Liver (tissue), 9 donors: ENCODE measurements around the gene HMGCS1. TPM values are rescaled to one million over a fixed set of nuclear protein-coding genes. Genes with fewer than 3 reads are reported as not detected.

Source experiments
- DNase-seq: peaks from one replicate; pipeline ENCODE4 v3.0.0-alpha.2; 2017; ENCODE audit warnings: low spot score
- H3K27ac ChIP-seq, 2 donors: one replicate each; pipeline ENCODE4 v1.7.0; 2013; ENCODE audit warnings: inconsistent platforms in 2 of 2, low read length in 2 of 2, control low read depth in 1 of 2, low read depth in 1 of 2, mild to moderate bottlenecking in 1 of 2
- H3K27me3 ChIP-seq, 4 donors: one replicate each; pipeline versions ENCODE4 v1.6.1 to v1.7.0; 2013; ENCODE audit warnings: low read length in 3 of 4, inconsistent platforms in 1 of 4, mild to moderate bottlenecking in 1 of 4, moderate library complexity in 1 of 4; ENCODE audit not compliant: control insufficient read depth in 4 of 4, insufficient read depth in 4 of 4
- H3K36me3 ChIP-seq, 4 donors: one replicate each; pipeline versions ENCODE4 v1.6.1 to v1.7.0; 2013; ENCODE audit warnings: low read length in 3 of 4, mild to moderate bottlenecking in 3 of 4, low read depth in 1 of 4, moderate library complexity in 1 of 4; ENCODE audit not compliant: control insufficient read depth in 4 of 4, insufficient read depth in 3 of 4
- H3K4me1 ChIP-seq, 4 donors: one replicate each; pipeline versions ENCODE4 v1.6.1 to v1.7.0; 2013; ENCODE audit warnings: low read length in 3 of 4, mild to moderate bottlenecking in 3 of 4, moderate library complexity in 1 of 4; ENCODE audit not compliant: control insufficient read depth in 4 of 4, insufficient read depth in 4 of 4
- H3K4me3 ChIP-seq, 3 donors: one replicate each; pipeline versions ENCODE4 v1.6.1 to v1.7.0; 2013; ENCODE audit warnings: low read length in 3 of 3, control low read depth in 1 of 3, low read depth in 1 of 3, mild to moderate bottlenecking in 1 of 3
- H3K9ac ChIP-seq, 2 donors: one replicate each; pipeline ENCODE4 v1.7.0; 2013; ENCODE audit warnings: low read length in 2 of 2, mild to moderate bottlenecking in 2 of 2, moderate library complexity in 2 of 2, control low read depth in 1 of 2, low read depth in 1 of 2
- H3K9me3 ChIP-seq, 4 donors: one replicate each; pipeline versions ENCODE4 v1.6.1 to v1.7.0; 2013; ENCODE audit warnings: low read length in 3 of 4; ENCODE audit not compliant: control insufficient read depth in 4 of 4
- ATF3 ChIP-seq: IDR thresholded peaks from 2 replicates; pipeline ENCODE4 v1.6.1; 2016; ENCODE audit warnings: antibody characterized with exemption
- CTCF ChIP-seq: fragments of 150-350 bp; IDR thresholded peaks from 2 replicates; pipeline ENCODE4 v1.5.1; 2017; ENCODE audit warnings: improper control_type of control experiment, low read depth, low read length; ENCODE audit not compliant: missing input control
- FOXA1 ChIP-seq: IDR thresholded peaks from 2 replicates; pipeline ENCODE4 v1.6.1; 2016; ENCODE audit warnings: antibody characterized with exemption
- GABPA ChIP-seq, 2 donors: IDR thresholded peaks in 1 of 2; conservative IDR thresholded peaks in 1 of 2; 2 replicates each; pipeline ENCODE4 v1.6.1; 2016; ENCODE audit warnings: antibody characterized with exemption in 2 of 2, mild to moderate bottlenecking in 1 of 2, moderate library complexity in 1 of 2
- HNF4A ChIP-seq, 2 donors: conservative IDR thresholded peaks; 2 replicates each; pipeline ENCODE4 v1.6.1; 2016; ENCODE audit warnings: antibody characterized with exemption in 2 of 2, mild to moderate bottlenecking in 2 of 2
- JUND ChIP-seq, 2 donors: IDR thresholded peaks; 2 replicates each; pipeline ENCODE4 v1.6.1; 2016; ENCODE audit warnings: antibody characterized with exemption in 2 of 2
- MAX ChIP-seq: IDR thresholded peaks from 2 replicates; pipeline ENCODE4 v1.6.1; 2016; ENCODE audit warnings: antibody characterized with exemption
- NR2F2 ChIP-seq: IDR thresholded peaks from 2 replicates; pipeline ENCODE4 v1.6.1; 2016; ENCODE audit warnings: antibody characterized with exemption
- REST ChIP-seq: IDR thresholded peaks from 2 replicates; pipeline ENCODE4 v1.6.1; 2016; ENCODE audit warnings: antibody characterized with exemption, mild to moderate bottlenecking
- RXRA ChIP-seq, 2 donors: IDR thresholded peaks; 2 replicates each; pipeline ENCODE4 v1.6.1; 2017 to 2018; ENCODE audit warnings: antibody characterized with exemption in 2 of 2, mild to moderate bottlenecking in 1 of 2
- SP1 ChIP-seq: IDR thresholded peaks from 2 replicates; pipeline ENCODE4 v1.6.1; 2018; ENCODE audit warnings: antibody characterized with exemption, mild to moderate bottlenecking
- TAF1 ChIP-seq: conservative IDR thresholded peaks from 2 replicates; pipeline ENCODE4 v1.6.1; 2016; ENCODE audit warnings: antibody characterized with exemption, mild to moderate bottlenecking
- YY1 ChIP-seq: IDR thresholded peaks from 2 replicates; pipeline ENCODE4 v1.6.1; 2016; ENCODE audit warnings: antibody characterized with exemption, mild to moderate bottlenecking
- ZBTB33 ChIP-seq: IDR thresholded peaks from 2 replicates; pipeline ENCODE4 v1.6.1; 2016; ENCODE audit warnings: antibody characterized with exemption
- WGBS: extraction: QIAGEN DNeasy Blood & Tissue Kit; methylation state at CpG from one replicate; pipeline ENCODE4 v1.1.7; 2013; 5-methylcytosine and 5-hydroxymethylcytosine counted together
- polyA plus RNA-seq, 2 donors: library from polyadenylated mRNA; stranded (reverse) in 1 of 2; unstranded in 1 of 2; fragments of 200-250 nt in 1 of 2; fragments of >200 nt in 1 of 2; fragmentation: Nextera tagmentation in 1 of 2; extraction: Ambion mirVana in 1 of 2; gene quantifications; one replicate each; pipeline versions ENCODE4 v1.2.1 to v1.2.3, GENCODE V29; 2013 to 2015
- total RNA-seq, 2 donors: library from RNA; depleted of rRNA; stranded (reverse); fragments of >200 nt; gene quantifications; one replicate each; pipeline ENCODE4 v1.2.3, GENCODE V29; 2014
- donor health status: healthy.
- donor health status: healthy.
- donor health status: healthy.
- donor health status: healthy.
- donor health status: healthy.

The HMGCS1 gene
- total and polyA plus RNA-seq, 4 donors, result 41.7 to 878 (median 286) TPM

- no peak for TF ChIP-seq REST
These were observed 33.5 kb downstream of the HMGCS1 start (continued) for GRCh38 chr5:43279548-43280274.

- peaks cover 2 to 15% (median 5%) of the 10 kb centered on the region in 4 donors for H3K4me1 ChIP-seq
- H3K27me3 ChIP-seq, result no peaks in the 10 kb centered on the region
- no peak overlapping the region for H3K9ac ChIP-seq
- no peaks in the 10 kb centered on the region for H3K9me3 ChIP-seq
- WGBS, result 53% methylated on average over 4 of the region's 4 CpGs
- no peak overlapping the region for H3K4me3 ChIP-seq
- DNase-seq, result no peak
- no peaks in the 10 kb centered on the region for H3K36me3 ChIP-seq
- TF ChIP-seq FOXA1, result no peak
- no peak overlapping the region for H3K27ac ChIP-seq
These were observed 37.8 kb downstream of the HMGCS1 start for GRCh38 chr5:43275391-43275790.

GRCh38 chr5:43274435-43275114 lies 38.6 kb downstream of the HMGCS1 start:
- TF ChIP-seq CTCF (no peak), YY1 (no peak), REST (no peak), MAX (no peak), NR2F2 (no peak), SP1 (peak; percentile 51), ATF3 (no peak), TAF1 (no peak), HNF4A (conservative IDR thresholded peaks at IDR 0.05) (peak; percentile 55 to 75), ZBTB33 (no peak), RXRA (IDR thresholded peaks at IDR 0.05) (peak; percentile 47 to 53), FOXA1 (no peak), GABPA (IDR thresholded peaks at IDR 0.05 in 1 of 2, conservative IDR thresholded peaks at IDR 0.05 in 1 of 2) (no peak), JUND (IDR thresholded peaks at IDR 0.05) (no peak)
- no peaks in the 10 kb centered on the region for H3K27me3 ChIP-seq
- no peak overlapping the region for H3K9ac ChIP-seq
- no peaks in the 10 kb centered on the region for H3K9me3 ChIP-seq
- H3K4me3 ChIP-seq, result peak overlapping the region in 2 of 3 donors; percentile 6 to 29
- peak overlapping the region; percentile 49 to 61 for H3K27ac ChIP-seq
- no peak for DNase-seq
- H3K36me3 ChIP-seq, result no peaks in the 10 kb centered on the region
- peaks cover 2 to 15% (median 5%) of the 10 kb centered on the region in 4 donors for H3K4me1 ChIP-seq
- 30% methylated on average over 7 of the region's 7 CpGs for WGBS
